Smooth muscle cell (in vitro differentiated cells): ENCODE data around the gene SLC44A4. TPM values are rescaled to one million over a fixed set of nuclear protein-coding genes. Genes with fewer than 3 reads are reported as not detected.

Experiments
- DNase-seq: peaks from one replicate; lab custom pipeline; 2025; ENCODE audit not compliant: unreplicated experiment; lab: John Stamatoyannopoulos, UW
- H2AFZ ChIP-seq: fragments of 200-600 bp; sonication (generic); 2 replicates; pipeline ENCODE4 v1.6.0; 2016; ENCODE audit warnings: antibody characterized with exemption, low read depth, mild to moderate bottlenecking
- H3F3A ChIP-seq: fragments of 200-600 bp; sonication (generic); 2 replicates; pipeline ENCODE4 v1.6.0; 2017; ENCODE audit warnings: antibody characterized with exemption, low read depth
- H3K27ac ChIP-seq: fragments of 200-600 bp; sonication (generic); 2 replicates; pipeline ENCODE4 v1.5.1; 2016; ENCODE audit warnings: low read depth, mild to moderate bottlenecking
- H3K27me3 ChIP-seq: fragments of 200-600 bp; sonication (generic); 2 replicates; pipeline ENCODE4 v1.6.1; 2016; ENCODE audit warnings: low read depth, mild to moderate bottlenecking
- H3K36me3 ChIP-seq: fragments of 200-600 bp; sonication (generic); 2 replicates; pipeline ENCODE4 v1.5.1; 2016; ENCODE audit warnings: low read depth
- H3K4me1 ChIP-seq: fragments of 200-600 bp; sonication (generic); 2 replicates; pipeline ENCODE4 v1.5.1; 2016; ENCODE audit warnings: low read depth
- H3K4me2 ChIP-seq: fragments of 200-600 bp; sonication (generic); 2 replicates; pipeline ENCODE4 v1.6.0; 2016; ENCODE audit warnings: mild to moderate bottlenecking
- H3K4me3 ChIP-seq: fragments of 200-600 bp; sonication (generic); 2 replicates; pipeline ENCODE4 v1.5.1; 2016; ENCODE audit warnings: mild to moderate bottlenecking
- H3K79me2 ChIP-seq: fragments of 200-600 bp; sonication (generic); 2 replicates; pipeline ENCODE4 v1.6.0; 2016; ENCODE audit warnings: low read depth, mild to moderate bottlenecking
- H3K9ac ChIP-seq: fragments of 200-600 bp; sonication (generic); 2 replicates; pipeline ENCODE4 v1.6.0; 2016; ENCODE audit warnings: low read depth
- H3K9me3 ChIP-seq: fragments of 200-600 bp; sonication (generic); replicated peaks from 2 replicates; pipeline ENCODE4 v1.5.1; 2016; ENCODE audit warnings: low read depth
- H4K20me1 ChIP-seq: fragments of 200-600 bp; sonication (generic); 2 replicates; pipeline ENCODE4 v1.6.0; 2016; ENCODE audit warnings: low read depth
- CTCF ChIP-seq: fragments of 200-600 bp; sonication (generic); IDR thresholded peaks from 2 replicates; pipeline ENCODE4 v1.5.1; 2017; ENCODE audit warnings: borderline replicate concordance, mild to moderate bottlenecking, antibody characterized with exemption; ENCODE audit not compliant: insufficient read depth, poor library complexity, severe bottlenecking
- WGBS: methylation state at CpG from one replicate; pipeline ENCODE4 v1.1.7; 2016; ENCODE audit warnings: low lambda C conversion rate; 5-methylcytosine and 5-hydroxymethylcytosine counted together
- polyA plus RNA-seq: library from polyadenylated mRNA; unstranded; fragments of >200 nt; fragmentation: Nextera tagmentation; extraction: Ambion mirVana; gene quantifications from 2 replicates; pipeline ENCODE4 v1.2.1, GENCODE V29; 2016
- total RNA-seq: library from RNA; depleted of rRNA; stranded (reverse); fragments of >200 nt; gene quantifications from 2 replicates; pipeline ENCODE4 v1.2.3, GENCODE V29; 2014

SLC44A4 gene
- total and polyA plus RNA-seq, 2 experiments from 2014 or later: 0.30 to 0.85 TPM

GRCh38 chr6:31861919-31862343 is 16.9 kb downstream of the SLC44A4 start:
- Histone ChIP-seq H3K9ac (peak overlapping the region; percentile 91), H2AFZ (no peak overlapping the region), H3K36me3 (peaks cover 3% of the 10 kb centered on the region), H4K20me1 (no peaks in the 10 kb centered on the region), H3K4me3 (peak overlapping the region; percentile 80), H3F3A (no peaks in the 10 kb centered on the region), H3K27me3 (no peaks in the 10 kb centered on the region), H3K27ac (no peak overlapping the region), H3K4me1 (peaks cover 11% of the 10 kb centered on the region), H3K9me3 (no peaks in the 10 kb centered on the region), H3K79me2 (peaks cover 10% of the 10 kb centered on the region), H3K4me2 (peak overlapping the region; percentile 90)
- no peak for DNase-seq
- no peak for TF ChIP-seq CTCF
- 53% methylated on average over 17 of the region's 17 CpGs for WGBS

GRCh38 chr6:31861150-31861549 is 17.6 kb downstream of the SLC44A4 start:
- 98% methylated on average over 7 of the region's 7 CpGs for WGBS

GRCh38 chr6:31860349-31860748 is 18.4 kb downstream of the SLC44A4 start:
- no peak for DNase-seq
- WGBS: 99% methylated on average over 13 of the region's 13 CpGs
- peaks cover 3% of the 10 kb centered on the region for H3K36me3 ChIP-seq

More at GRCh38 chr6:31861150-31861549, 17.6 kb downstream of the SLC44A4 start:
- Histone ChIP-seq H3K4me3 (peak overlapping the region; percentile 80), H3K36me3 (peaks cover 3% of the 10 kb centered on the region), H3K9ac (no peak overlapping the region), H3K27me3 (no peaks in the 10 kb centered on the region), H3F3A (no peaks in the 10 kb centered on the region), H3K4me1 (peaks cover 11% of the 10 kb centered on the region), H4K20me1 (no peaks in the 10 kb centered on the region), H3K9me3 (no peaks in the 10 kb centered on the region), H3K27ac (no peak overlapping the region), H2AFZ (no peak overlapping the region), H3K4me2 (no peak overlapping the region), H3K79me2 (peaks cover 10% of the 10 kb centered on the region)
- TF ChIP-seq CTCF: no peak
- no peak for DNase-seq

More at GRCh38 chr6:31860349-31860748, 18.4 kb downstream of the SLC44A4 start:
- Histone ChIP-seq H3K4me3 (no peak overlapping the region), H3K9me3 (no peaks in the 10 kb centered on the region), H3K27me3 (no peaks in the 10 kb centered on the region), H4K20me1 (no peaks in the 10 kb centered on the region), H3F3A (no peaks in the 10 kb centered on the region), H3K4me2 (no peak overlapping the region), H2AFZ (no peak overlapping the region), H3K4me1 (peaks cover 11% of the 10 kb centered on the region), H3K9ac (no peak overlapping the region), H3K27ac (no peak overlapping the region), H3K79me2 (peaks cover 10% of the 10 kb centered on the region)
- TF ChIP-seq CTCF: no peak
